Lower lobe of right lung (tissue), 2 donors: ENCODE results near the gene CFAP53. TPM values are rescaled to one million over a fixed set of nuclear protein-coding genes. Genes with fewer than 3 reads are reported as not detected.
"Not testable (repeated sequence)": the region's sequence is repeated elsewhere in the genome, so short reads cannot be mapped to it uniquely, and the experiment has no call there.

Experiments used
- ATAC-seq, 2 donors: fragments of 200-7000 bp; cut with Tn5 transposase; one replicate each; pipeline ENCODE4 v1.9.1; 2020 to 2022; ENCODE audit warnings: mild to moderate bottlenecking in 2 of 2, moderate library complexity in 2 of 2
- DNase-seq: peaks from one replicate; pipeline ENCODE4 v3.0.0-alpha.2; 2020
- H3K27ac ChIP-seq: fragments of 200-600 bp; one replicate; pipeline ENCODE4 v1.8.0; 2022
- H3K27me3 ChIP-seq: fragments of 200-600 bp; one replicate; pipeline ENCODE4 v1.8.0; 2022; ENCODE audit warnings: low read depth
- H3K36me3 ChIP-seq: fragments of 200-600 bp; one replicate; pipeline ENCODE4 v1.8.0; 2022; ENCODE audit warnings: mild to moderate bottlenecking
- H3K4me1 ChIP-seq: fragments of 200-600 bp; one replicate; pipeline ENCODE4 v1.8.0; 2022
- H3K4me3 ChIP-seq: fragments of 200-600 bp; one replicate; pipeline ENCODE4 v1.8.0; 2022; ENCODE audit warnings: mild to moderate bottlenecking
- H3K9me3 ChIP-seq: fragments of 200-600 bp; one replicate; pipeline ENCODE4 v1.8.0; 2022
- intact Hi-C: fragments of 100-400 bp; cut with DNase I; formaldehyde crosslinking; loops from one replicate; pipeline ENCODE4 v1.11.0; 2022
- total RNA-seq: library from RNA; stranded (reverse); fragmentation: NEBNext Ultra II Directional; extraction: Animal tissue kit (Norgen Biotek cat#: 25700); gene quantifications from one replicate; pipeline ENCODE4 v1.2.1, GENCODE V29; 2021
- TF ChIP-seq, protein P1 (sequence below): fragments of 200-600 bp; IDR thresholded peaks from one replicate; pipeline ENCODE4 v1.8.0; 2022; ENCODE audit warnings: antibody characterized with exemption, mild to moderate bottlenecking
- donor health status: DM: no; HTN: yes; CAD: no; lungs with severe emphysema.

CFAP53 gene
- total RNA-seq, 1 donor from 2014 or later: 3.7 TPM

DNA sequence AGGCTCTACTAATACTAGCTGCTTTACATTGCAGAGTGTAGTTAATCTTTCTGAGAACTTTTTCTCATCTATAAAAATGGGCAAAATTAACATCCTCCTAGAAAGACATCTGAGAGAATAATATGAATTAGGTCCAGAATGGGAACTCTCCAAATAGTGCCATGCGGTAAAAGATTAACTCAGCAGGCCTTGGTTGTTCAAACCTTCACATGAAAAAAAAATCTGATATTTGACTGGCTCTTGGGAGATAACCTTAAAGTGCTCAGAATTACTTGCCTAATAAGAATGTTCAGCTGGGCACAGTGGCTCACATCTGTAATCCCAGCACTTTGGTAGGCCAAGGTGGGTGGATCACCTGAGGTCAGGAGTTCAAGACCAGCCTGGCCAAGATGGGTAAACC lies 26.7 kb upstream of the CFAP53 start:
- Histone ChIP-seq H3K4me3 (no peak overlapping the region), H3K36me3 (no peaks in the 10 kb centered on the region), H3K4me1 (peaks cover 17% of the 10 kb centered on the region), H3K9me3 (no peaks in the 10 kb centered on the region), H3K27me3 (no peaks in the 10 kb centered on the region), H3K27ac (no peak overlapping the region)
- TF ChIP-seq, protein P1, sequence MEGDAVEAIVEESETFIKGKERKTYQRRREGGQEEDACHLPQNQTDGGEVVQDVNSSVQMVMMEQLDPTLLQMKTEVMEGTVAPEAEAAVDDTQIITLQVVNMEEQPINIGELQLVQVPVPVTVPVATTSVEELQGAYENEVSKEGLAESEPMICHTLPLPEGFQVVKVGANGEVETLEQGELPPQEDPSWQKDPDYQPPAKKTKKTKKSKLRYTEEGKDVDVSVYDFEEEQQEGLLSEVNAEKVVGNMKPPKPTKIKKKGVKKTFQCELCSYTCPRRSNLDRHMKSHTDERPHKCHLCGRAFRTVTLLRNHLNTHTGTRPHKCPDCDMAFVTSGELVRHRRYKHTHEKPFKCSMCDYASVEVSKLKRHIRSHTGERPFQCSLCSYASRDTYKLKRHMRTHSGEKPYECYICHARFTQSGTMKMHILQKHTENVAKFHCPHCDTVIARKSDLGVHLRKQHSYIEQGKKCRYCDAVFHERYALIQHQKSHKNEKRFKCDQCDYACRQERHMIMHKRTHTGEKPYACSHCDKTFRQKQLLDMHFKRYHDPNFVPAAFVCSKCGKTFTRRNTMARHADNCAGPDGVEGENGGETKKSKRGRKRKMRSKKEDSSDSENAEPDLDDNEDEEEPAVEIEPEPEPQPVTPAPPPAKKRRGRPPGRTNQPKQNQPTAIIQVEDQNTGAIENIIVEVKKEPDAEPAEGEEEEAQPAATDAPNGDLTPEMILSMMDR: no peak
- DNase-seq: no peak
- intact Hi-C loops: no loop called here
- ATAC-seq: no peak

DNA sequence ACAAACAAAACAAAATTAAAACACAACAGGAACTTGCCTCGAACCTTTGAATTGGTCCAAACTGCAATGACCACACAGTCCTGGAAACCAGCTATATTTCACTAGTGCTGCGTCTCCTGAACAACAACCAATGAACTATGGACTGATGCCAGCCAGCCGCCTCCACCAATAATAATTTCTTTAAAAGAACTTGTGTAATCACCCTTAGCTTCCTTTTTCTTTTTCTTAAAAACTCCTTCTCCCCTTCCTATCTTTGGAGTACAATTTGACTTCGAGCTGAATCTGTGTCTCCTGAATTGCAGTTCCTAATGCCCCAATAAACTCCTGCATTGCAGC lies 22.8 kb upstream of the CFAP53 start:
- ATAC-seq (no peak), DNase-seq (no peak)
- peaks cover 17% of the 10 kb centered on the region for H3K4me1 ChIP-seq
- TF ChIP-seq, protein P1: no peak
- intact Hi-C loops: no loop called here
- H3K27me3 ChIP-seq: no peaks in the 10 kb centered on the region
- peaks cover 24% of the 10 kb centered on the region for H3K36me3 ChIP-seq
- H3K9me3 ChIP-seq: no peaks in the 10 kb centered on the region
- no peak overlapping the region for H3K27ac ChIP-seq
- H3K4me3 ChIP-seq: no peak overlapping the region

DNA sequence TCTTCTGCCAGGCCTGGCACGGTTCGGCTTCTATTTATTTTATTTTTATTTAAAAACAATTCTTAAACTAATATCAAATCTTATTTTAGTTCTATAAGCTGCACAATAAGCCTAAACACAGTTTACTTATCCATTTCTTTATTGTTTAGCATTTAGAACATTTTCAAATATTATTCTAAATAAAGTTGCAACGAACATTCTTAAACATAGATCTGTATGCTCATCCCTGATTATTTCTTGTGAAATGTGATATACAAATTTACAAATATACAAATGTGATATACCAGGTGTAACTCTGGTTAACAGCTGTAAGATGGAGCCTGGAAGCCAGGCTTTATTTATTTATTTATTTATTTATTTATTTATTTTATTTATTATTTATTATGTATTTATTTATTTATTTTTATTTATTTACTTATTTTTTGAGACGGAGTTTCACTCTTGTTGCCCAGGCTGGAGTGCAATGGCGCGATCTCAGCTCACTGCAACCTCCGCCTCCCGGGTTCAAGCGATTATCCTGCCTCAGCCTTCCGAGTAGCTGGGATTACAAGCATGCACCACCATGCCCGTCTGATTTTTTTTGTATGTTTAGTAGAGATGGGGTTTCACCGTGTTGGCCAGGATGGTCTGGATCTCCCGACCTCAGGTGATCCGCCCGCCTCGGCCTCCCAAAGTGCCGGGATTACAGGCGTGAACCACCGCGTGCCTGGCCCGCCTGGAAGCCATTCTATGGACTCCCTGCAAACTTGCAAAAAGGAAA lies 22.2 kb upstream of the CFAP53 start:
- H3K9me3 ChIP-seq, ATAC-seq, DNase-seq, H3K27me3 ChIP-seq, intact Hi-C loops: not testable (repeated sequence)
- Histone ChIP-seq H3K36me3 (peaks cover 29% of the 10 kb centered on the region), H3K4me1 (peaks cover 17% of the 10 kb centered on the region), H3K27ac (peak overlapping the region; percentile 85), H3K4me3 (peak overlapping the region; percentile 72)

DNA sequence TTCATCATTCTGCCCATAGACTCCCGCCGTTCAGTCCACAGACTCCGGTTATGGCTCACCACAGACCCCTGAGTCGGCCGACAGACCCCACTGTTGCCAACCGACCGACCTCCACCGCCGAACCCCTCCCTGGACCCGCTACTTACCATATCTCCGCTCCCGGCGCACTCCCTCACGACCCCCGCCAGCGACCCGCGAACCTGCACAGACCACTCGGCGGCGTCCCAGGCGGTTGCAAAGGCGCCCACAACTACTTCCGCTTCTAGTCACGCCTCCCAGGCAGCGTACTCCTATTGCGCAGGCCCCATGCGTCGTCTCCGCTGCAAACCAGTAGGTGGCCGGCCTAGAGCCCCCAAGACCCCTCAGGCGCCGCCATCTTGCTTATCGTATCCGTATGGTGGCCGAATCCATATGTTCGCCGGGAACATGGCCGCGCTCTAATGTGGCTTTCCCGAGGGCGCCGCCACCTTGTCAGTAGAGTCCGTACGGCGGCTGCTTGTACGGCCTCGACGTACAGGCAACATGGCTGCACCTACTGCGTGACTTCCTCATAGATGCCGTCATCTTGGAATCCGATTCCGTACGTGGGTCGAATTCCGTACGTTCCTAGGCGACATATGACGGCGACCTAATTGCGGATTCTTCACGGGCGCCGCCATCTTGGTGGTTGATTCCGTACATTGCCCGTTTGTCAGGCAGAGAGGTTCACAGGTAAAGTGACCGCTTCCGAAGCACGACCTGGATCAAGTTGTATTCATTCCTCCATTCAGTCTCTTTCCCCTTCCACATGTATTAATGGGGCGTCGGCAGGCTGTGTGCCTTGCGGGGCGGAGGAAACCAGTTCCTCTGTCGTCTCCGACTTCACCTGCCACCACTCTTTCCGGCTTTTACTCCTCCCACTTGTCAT lies 21.4 kb upstream of the CFAP53 start, which contains the start of gene CXXC1:
CXXC1 (minus strand) TSS at position 252 of the 907 bp plus-strand sequence; CDS start at position 149, 103 bp downstream.
- intact Hi-C loops: no loop called here
- Histone ChIP-seq H3K27ac (peak within 1 kb of the TSS; percentile 85), H3K4me3 (peak within 1 kb of the TSS; percentile 72), H3K36me3 (peaks cover 37% of the 10 kb centered on the region), H3K27me3 (no peaks in the 10 kb centered on the region), H3K9me3 (no peaks in the 10 kb centered on the region), H3K4me1 (peaks cover 17% of the 10 kb centered on the region)
- TF ChIP-seq, protein P1: peak; percentile 61
- ATAC-seq: peak; percentile 97
- peak; percentile 99 for DNase-seq

DNA sequence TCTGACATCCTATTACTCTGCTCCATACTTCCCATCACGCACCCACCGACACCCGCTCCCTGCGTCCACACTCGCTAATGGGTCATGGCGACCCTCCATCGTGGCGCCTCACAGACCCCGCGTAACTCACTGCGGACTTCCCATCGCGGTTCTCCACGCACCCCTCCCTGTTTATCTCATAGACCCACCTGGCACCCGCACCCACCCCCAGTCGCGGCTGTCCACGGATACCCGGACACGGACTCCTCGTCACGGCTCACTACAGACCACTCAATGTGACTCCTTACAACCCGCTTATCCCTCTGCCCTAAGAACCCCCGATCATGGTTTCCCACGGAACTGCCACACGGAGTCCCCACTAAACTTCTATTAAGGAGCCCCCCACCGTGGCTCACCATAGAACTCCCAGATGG lies 20.7 kb upstream of the CFAP53 start:
- intact Hi-C loops: no loop called here
- Histone ChIP-seq H3K27me3 (no peaks in the 10 kb centered on the region), H3K4me1 (peaks cover 23% of the 10 kb centered on the region), H3K36me3 (peaks cover 41% of the 10 kb centered on the region), H3K27ac (peak overlapping the region; percentile 85), H3K4me3 (peak overlapping the region; percentile 72), H3K9me3 (no peaks in the 10 kb centered on the region)
- TF ChIP-seq, protein P1: no peak
- DNase-seq: no peak
- ATAC-seq: peak; percentile 1 to 5
